HEK293T (cell line): ENCODE data around the gene SNX32.

Experiments
- ARNT ChIP-seq: fragments of 450-650 bp; IDR thresholded peaks from 2 replicates; pipeline ENCODE4 v1.6.1; 2017; ENCODE audit warnings: mild to moderate bottlenecking
- BHLHE40 ChIP-seq: fragments of 450-650 bp; IDR thresholded peaks from 2 replicates; pipeline ENCODE4 v1.6.1; 2016; ENCODE audit warnings: mild to moderate bottlenecking, moderate library complexity, borderline replicate concordance
- FOXA1 ChIP-seq: fragments of 450-650 bp; IDR thresholded peaks from 2 replicates; pipeline ENCODE4 v1.6.1; 2016; ENCODE audit warnings: mild to moderate bottlenecking
- FOXK2 ChIP-seq: fragments of 450-650 bp; IDR thresholded peaks from 2 replicates; pipeline ENCODE4 v1.6.1; 2016; ENCODE audit warnings: mild to moderate bottlenecking
- FOXM1 ChIP-seq: fragments of 450-650 bp; IDR thresholded peaks from 2 replicates; pipeline ENCODE4 v1.6.1; 2017; ENCODE audit warnings: mild to moderate bottlenecking, borderline replicate concordance
- HDGF ChIP-seq: fragments of 450-650 bp; IDR thresholded peaks from 2 replicates; pipeline ENCODE4 v1.6.1; 2017; ENCODE audit warnings: antibody characterized with exemption, borderline replicate concordance
- NFRKB ChIP-seq: fragments of 450-650 bp; IDR thresholded peaks from 2 replicates; pipeline ENCODE4 v1.6.1; 2016; ENCODE audit warnings: mild to moderate bottlenecking, moderate library complexity
- PKNOX1 ChIP-seq: fragments of 450-650 bp; IDR thresholded peaks from 2 replicates; pipeline ENCODE4 v1.6.1; 2016
- SUZ12 ChIP-seq: fragments of 450-650 bp; IDR thresholded peaks from 2 replicates; pipeline ENCODE4 v1.6.1; 2016; ENCODE audit warnings: mild to moderate bottlenecking
- ZNF384 ChIP-seq: fragments of 450-650 bp; IDR thresholded peaks from 2 replicates; pipeline ENCODE4 v1.6.1; 2016

- TF ChIP-seq NFRKB (no peak), BHLHE40 (no peak), HDGF (peak; percentile 50; the same call in 1 of the 2 replicates), FOXA1 (no peak), PKNOX1 (no peak), ZNF384 (no peak), ARNT (no peak), SUZ12 (no peak), FOXK2 (no peak), FOXM1 (no peak)
These were observed 39.8 kb downstream of the SNX32 start for GRCh38 chr11:65873318-65874156.
